Measurements from ENCODE around the gene PKHD1.

GRCh38 chr6:51625566-51625965 lies 461.8 kb downstream of the PKHD1 start:
- TF ChIP-seq PKNOX1 (IDR thresholded peaks at IDR 0.05) (no peak), SUZ12 (IDR thresholded peaks at IDR 0.05) (no peak), SP1 (IDR thresholded peaks at IDR 0.05) (no peak), TARDBP (IDR thresholded peaks at IDR 0.05) (no peak), BHLHE40 (IDR thresholded peaks at IDR 0.05; ENCODE audit: borderline replicate concordance) (no peak)
